B cell (primary cell): Measurements from ENCODE around the gene MUC6. TPM values are rescaled to one million over a fixed set of nuclear protein-coding genes. Genes with fewer than 3 reads are reported as not detected.

Source experiments
- ATAC-seq: fragments of 200-7000 bp; cut with Tn5 transposase; one replicate; pipeline ENCODE4 v1.10.0; 2021; ENCODE audit warnings: low read depth, mild to moderate bottlenecking, moderate number of reproducible peaks, moderate library complexity
- CTCF ChIA-PET: fragments of 350-600 bp; sonication (Branson Sonifier 250); formaldehyde crosslinking; loops from one replicate; lab custom pipeline; 2021; ENCODE audit warnings: antibody characterized with exemption, inconsistent platforms; lab: Charles Lee
- POLR2A ChIA-PET: fragments of 350-600 bp; sonication (Branson Sonifier 250); formaldehyde crosslinking; loops from one replicate; lab custom pipeline; 2021; ENCODE audit warnings: antibody characterized with exemption; lab: Charles Lee
- DNase-seq: peaks from one replicate; pipeline ENCODE4 v3.0.0; 2013
- H2AFZ ChIP-seq: 2 replicates; pipeline ENCODE4 v1.6.1; 2012; ENCODE audit warnings: mild to moderate bottlenecking, low read depth, low read length; ENCODE audit not compliant: insufficient read depth, poor library complexity, severe bottlenecking
- H3K27ac ChIP-seq, 2 donors: 1 replicate in 1 of 2; 2 replicates in 1 of 2; pipeline ENCODE4 v1.5.1; 2012 to 2013; ENCODE audit warnings: low read length in 2 of 2, mild to moderate bottlenecking in 2 of 2, moderate library complexity in 1 of 2
- H3K27me3 ChIP-seq, 4 experiments: fragments of 200-600 bp in 1 of 4; sonication (generic) in 1 of 4; replicated peaks in 1 of 4; 1 replicate in 2 of 4; 2 replicates in 2 of 4; pipeline versions ENCODE4 v1.6.1 to v1.7.0; 2013 to 2016; ENCODE audit warnings: low read length in 3 of 4, mild to moderate bottlenecking in 2 of 4, mixed read lengths in 1 of 4, moderate library complexity in 1 of 4; ENCODE audit not compliant: insufficient read depth in 4 of 4, control insufficient read depth in 3 of 4; ENCODE audit errors: control extremely low read depth in 1 of 4
- H3K36me3 ChIP-seq, 2 experiments: replicated peaks in 1 of 2; 1 replicate in 1 of 2; 2 replicates in 1 of 2; pipeline versions ENCODE4 v1.6.1 to v1.7.1; 2013; ENCODE audit warnings: low read length in 1 of 2; ENCODE audit not compliant: insufficient read depth in 2 of 2, control insufficient read depth in 1 of 2; ENCODE audit errors: control extremely low read depth in 1 of 2, extremely low read depth in 1 of 2
- H3K4me1 ChIP-seq, 2 donors: fragments of 200-600 bp in 1 of 2; sonication (generic) in 1 of 2; 1 replicate in 1 of 2; 2 replicates in 1 of 2; pipeline versions ENCODE4 v1.5.1 to v1.6.1; 2013 to 2017; ENCODE audit warnings: low read length in 2 of 2; ENCODE audit not compliant: control insufficient read depth in 2 of 2, insufficient read depth in 2 of 2
- H3K4me2 ChIP-seq: replicated peaks from 2 replicates; pipeline ENCODE3; 2012; ENCODE audit warnings: mild to moderate bottlenecking, low read depth, low read length; ENCODE audit not compliant: poor library complexity, severe bottlenecking
- H3K4me3 ChIP-seq, 5 experiments: fragments of 200-600 bp in 1 of 5; sonication (generic) in 1 of 5; 1 replicate in 3 of 5; 2 replicates in 2 of 5; pipeline versions ENCODE4 v1.5.1 to v1.7.0; 2011 to 2016; ENCODE audit warnings: low read length in 4 of 5, mild to moderate bottlenecking in 4 of 5, low read depth in 2 of 5, control low read depth in 1 of 5, moderate library complexity in 1 of 5; ENCODE audit not compliant: insufficient read depth in 1 of 5; ENCODE audit errors: control extremely low read depth in 1 of 5, extremely low read depth in 1 of 5
- H3K79me2 ChIP-seq: fragments of 200-600 bp; sonication (generic); one replicate; pipeline ENCODE4 v1.6.0; 2016; ENCODE audit warnings: low read length; ENCODE audit not compliant: control insufficient read depth, insufficient read depth
- H3K9ac ChIP-seq: fragments of 200-600 bp; sonication (generic); 2 replicates; pipeline ENCODE4 v1.6.1; 2017; ENCODE audit warnings: mild to moderate bottlenecking, low read length, moderate library complexity
- H3K9me3 ChIP-seq, 3 donors: one replicate each; pipeline versions ENCODE4 v1.6.1 to v1.7.1; 2013; ENCODE audit warnings: low read length in 2 of 3; ENCODE audit not compliant: control insufficient read depth in 2 of 3, insufficient read depth in 1 of 3; ENCODE audit errors: control extremely low read depth in 1 of 3
- H4K20me1 ChIP-seq: 2 replicates; pipeline ENCODE4 v1.6.0; 2012; ENCODE audit warnings: mild to moderate bottlenecking, low read length; ENCODE audit not compliant: insufficient read depth, control insufficient read depth, poor library complexity, severe bottlenecking
- H3K27ac Mint-ChIP-seq: one replicate; pipeline ENCODE4 v1.8.0; 2021; ENCODE audit warnings: mixed read lengths
- H3K27me3 Mint-ChIP-seq: one replicate; pipeline ENCODE4 v1.8.0; 2021; ENCODE audit warnings: mixed read lengths
- H3K4me1 Mint-ChIP-seq: one replicate; pipeline ENCODE4 v1.8.0; 2021; ENCODE audit warnings: mixed read lengths
- H3K4me3 Mint-ChIP-seq: one replicate; pipeline ENCODE4 v1.8.0; 2021; ENCODE audit warnings: mixed read lengths
- H3K9me3 Mint-ChIP-seq: one replicate; pipeline ENCODE4 v1.8.0; 2022; ENCODE audit warnings: mixed read lengths; ENCODE audit not compliant: insufficient read depth
- EZH2 ChIP-seq: IDR thresholded peaks from 2 replicates; pipeline ENCODE4 v1.6.1; 2012; ENCODE audit warnings: borderline replicate concordance, low read depth, mild to moderate bottlenecking, moderate library complexity, low read length; ENCODE audit not compliant: insufficient read depth, poor library complexity, severe bottlenecking
- WGBS: methylation state at CpG from one replicate; pipeline ENCODE4 v1.1.5; 2013; ENCODE audit warnings: missing lambda C conversion rate; ENCODE audit not compliant: insufficient coverage; 5-methylcytosine and 5-hydroxymethylcytosine counted together
- intact Hi-C: fragments of 100-400 bp; cut with micrococcal nuclease; formaldehyde crosslinking; loops from one replicate; pipeline ENCODE4 v1.10.0; 2022
- polyA plus RNA-seq: library from polyadenylated mRNA; depleted of rRNA; stranded (reverse); fragments of >200 nt; gene quantifications from 2 replicates; pipeline ENCODE4 v1.2.3, GENCODE V29; 2012
- total RNA-seq, 2 donors: library from RNA; stranded (reverse); fragments of 120-200 nt in 1 of 2; gene quantifications; 1 replicate in 1 of 2; 2 replicates in 1 of 2; pipeline versions ENCODE4 v1.2.3 to v1.2.4, GENCODE V29; 2013 to 2022
- TF ChIP-seq, protein P1 (sequence below): fragments of 200-600 bp; IDR thresholded peaks from one replicate; pipeline ENCODE4 v1.8.0; 2022; ENCODE audit warnings: antibody characterized with exemption, mild to moderate bottlenecking

Gene MUC6
- total and polyA plus RNA-seq, 2 donors (not counting 1 experiment from before 2014, with no cell fraction given) = not detected

DNA sequence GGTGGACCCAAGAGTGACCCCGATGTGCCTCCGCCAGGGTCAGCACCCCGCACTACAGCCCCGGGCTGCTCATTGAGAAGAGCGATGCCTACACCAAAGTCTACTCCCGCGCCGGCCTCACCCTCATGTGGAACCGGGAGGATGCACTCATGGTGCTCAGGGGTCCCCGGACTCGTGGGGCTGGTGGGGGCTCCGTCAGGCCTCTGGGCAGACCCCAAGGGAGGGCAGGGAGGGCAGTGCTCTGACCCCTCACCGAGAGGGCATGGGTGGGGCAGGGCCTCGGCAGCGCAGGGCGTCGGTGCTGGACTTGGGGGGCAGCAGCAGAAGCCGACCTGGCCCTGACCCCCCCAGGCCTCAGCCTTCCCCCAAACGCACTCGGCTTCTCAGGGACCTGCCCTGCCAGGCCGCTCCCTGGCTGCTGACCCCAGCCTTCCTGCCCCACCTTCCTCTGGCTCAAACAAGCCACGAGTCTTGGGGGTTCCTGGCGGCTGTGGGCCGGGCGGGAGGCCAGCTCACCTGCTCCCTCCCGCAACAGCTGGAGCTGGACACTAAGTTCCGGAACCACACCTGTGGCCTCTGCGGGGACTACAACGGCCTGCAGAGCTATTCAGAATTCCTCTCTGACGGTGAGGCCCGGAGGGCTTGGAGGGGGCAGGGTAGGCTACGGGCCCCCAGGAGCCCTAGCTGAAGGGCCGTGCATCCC, 41.0 kb upstream of the MUC6 start:
- no peak overlapping the region for H3K27ac ChIP-seq
- no peak overlapping the region for H3K9ac ChIP-seq
- H3K9me3 ChIP-seq = no peaks in the 10 kb centered on the region
- intact Hi-C loops = no loop called here
- no peak for ATAC-seq
- H3K4me3 ChIP-seq = no peak overlapping the region
- Mint-ChIP-seq H3K9me3 (no peaks in the 10 kb centered on the region), H3K27ac (no peak overlapping the region), H3K4me3 (no peak overlapping the region), H3K27me3 (no peaks in the 10 kb centered on the region), H3K4me1 (no peaks in the 10 kb centered on the region)
- peaks cover 0 to 2% (median 0%) of the 10 kb centered on the region in 4 experiments for H3K27me3 ChIP-seq
- DNase-seq = no peak
- H4K20me1 ChIP-seq = no peaks in the 10 kb centered on the region
- H2AFZ ChIP-seq = no peak overlapping the region
- no peaks in the 10 kb centered on the region for H3K79me2 ChIP-seq
- H3K4me2 ChIP-seq = no peak overlapping the region
- TF ChIP-seq EZH2 = no peak
- TF ChIP-seq, protein P1, sequence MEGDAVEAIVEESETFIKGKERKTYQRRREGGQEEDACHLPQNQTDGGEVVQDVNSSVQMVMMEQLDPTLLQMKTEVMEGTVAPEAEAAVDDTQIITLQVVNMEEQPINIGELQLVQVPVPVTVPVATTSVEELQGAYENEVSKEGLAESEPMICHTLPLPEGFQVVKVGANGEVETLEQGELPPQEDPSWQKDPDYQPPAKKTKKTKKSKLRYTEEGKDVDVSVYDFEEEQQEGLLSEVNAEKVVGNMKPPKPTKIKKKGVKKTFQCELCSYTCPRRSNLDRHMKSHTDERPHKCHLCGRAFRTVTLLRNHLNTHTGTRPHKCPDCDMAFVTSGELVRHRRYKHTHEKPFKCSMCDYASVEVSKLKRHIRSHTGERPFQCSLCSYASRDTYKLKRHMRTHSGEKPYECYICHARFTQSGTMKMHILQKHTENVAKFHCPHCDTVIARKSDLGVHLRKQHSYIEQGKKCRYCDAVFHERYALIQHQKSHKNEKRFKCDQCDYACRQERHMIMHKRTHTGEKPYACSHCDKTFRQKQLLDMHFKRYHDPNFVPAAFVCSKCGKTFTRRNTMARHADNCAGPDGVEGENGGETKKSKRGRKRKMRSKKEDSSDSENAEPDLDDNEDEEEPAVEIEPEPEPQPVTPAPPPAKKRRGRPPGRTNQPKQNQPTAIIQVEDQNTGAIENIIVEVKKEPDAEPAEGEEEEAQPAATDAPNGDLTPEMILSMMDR = no peak
- CTCF ChIA-PET = no interaction called here
- POLR2A ChIA-PET = no interaction called here
- 83% methylated on average over 33 of the region's 33 CpGs for WGBS
- H3K4me1 ChIP-seq = no peaks in the 10 kb centered on the region
- no peaks in the 10 kb centered on the region for H3K36me3 ChIP-seq

DNA sequence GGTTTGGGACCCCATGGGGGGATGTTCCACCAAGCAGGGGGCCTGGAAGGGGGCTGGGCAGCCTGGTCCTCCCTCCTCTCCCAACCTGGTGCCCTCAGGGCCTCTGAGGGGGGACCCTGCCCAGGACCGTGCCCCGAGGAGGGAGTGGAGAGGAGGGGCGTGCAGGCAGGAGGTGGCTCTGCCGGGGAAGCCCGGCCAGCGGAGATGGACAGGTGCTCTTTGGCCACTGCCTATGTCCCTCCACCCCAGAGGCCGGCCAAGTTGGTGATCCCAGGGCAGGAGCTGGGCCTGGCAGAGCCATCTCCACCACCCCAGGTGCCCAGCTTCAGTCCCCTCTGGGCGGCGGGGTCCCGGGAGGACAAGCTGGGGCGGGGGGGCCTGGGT, 40.5 kb upstream of the MUC6 start:
- Mint-ChIP-seq H3K27ac (no peak overlapping the region), H3K4me1 (no peaks in the 10 kb centered on the region), H3K9me3 (no peaks in the 10 kb centered on the region), H3K4me3 (no peak overlapping the region), H3K27me3 (no peaks in the 10 kb centered on the region)
- Histone ChIP-seq H2AFZ (no peak overlapping the region), H3K9me3 (no peaks in the 10 kb centered on the region), H3K4me2 (no peak overlapping the region), H3K9ac (no peak overlapping the region), H3K27ac (no peak overlapping the region), H4K20me1 (no peaks in the 10 kb centered on the region), H3K4me3 (no peak overlapping the region), H3K36me3 (no peaks in the 10 kb centered on the region), H3K4me1 (no peaks in the 10 kb centered on the region), H3K27me3 (peaks cover 0 to 2% (median 0%) of the 10 kb centered on the region in 4 experiments), H3K79me2 (no peaks in the 10 kb centered on the region)
- CTCF ChIA-PET = no interaction called here
- WGBS = 94% methylated on average over 7 of the region's 11 CpGs
- DNase-seq = no peak
- intact Hi-C loops = no loop called here
- TF ChIP-seq EZH2 = no peak
- TF ChIP-seq, protein P1 = no peak
- ATAC-seq = no peak
- POLR2A ChIA-PET = no interaction called here
